Lung (tissue), 12 donors: ENCODE measurements around the gene RXFP1. TPM values are rescaled to one million over a fixed set of nuclear protein-coding genes. Genes with fewer than 3 reads are reported as not detected.

ENCODE experiments used
- ATAC-seq: fragments of 200-7000 bp; cut with Tn5 transposase; one replicate; pipeline ENCODE4 v1.9.1; 2020; ENCODE audit warnings: moderate number of reproducible peaks; ENCODE audit not compliant: insufficient read depth, low FRiP score
- DNase-seq, 3 donors: peaks; one replicate each; pipeline ENCODE4 v3.0.0-alpha.2; 2013 to 2017
- H3K27ac ChIP-seq, 2 donors: one replicate each; pipeline ENCODE4 v1.5.1; 2013; ENCODE audit warnings: mild to moderate bottlenecking in 2 of 2, moderate library complexity in 2 of 2, control low read depth in 1 of 2, inconsistent platforms in 1 of 2, low read depth in 1 of 2, low read length in 1 of 2
- H3K27me3 ChIP-seq, 3 donors: one replicate each; pipeline ENCODE4 v1.5.1; 2013; ENCODE audit warnings: low read length in 2 of 3; ENCODE audit not compliant: control insufficient read depth in 3 of 3, insufficient read depth in 3 of 3
- H3K36me3 ChIP-seq, 4 donors: one replicate each; pipeline ENCODE4 v1.5.1; 2013; ENCODE audit warnings: low read length in 4 of 4, mild to moderate bottlenecking in 1 of 4, moderate library complexity in 1 of 4; ENCODE audit not compliant: control insufficient read depth in 4 of 4, insufficient read depth in 4 of 4
- H3K4me1 ChIP-seq, 5 donors: one replicate each; pipeline ENCODE4 v1.5.1; 2013; ENCODE audit warnings: low read length in 5 of 5, mild to moderate bottlenecking in 2 of 5, moderate library complexity in 1 of 5; ENCODE audit not compliant: control insufficient read depth in 5 of 5, insufficient read depth in 5 of 5
- H3K4me3 ChIP-seq: one replicate; pipeline ENCODE4 v1.5.1; 2013; ENCODE audit warnings: mild to moderate bottlenecking, control low read depth, moderate library complexity
- H3K9ac ChIP-seq, 2 donors: one replicate each; pipeline ENCODE4 v1.5.1; 2013; ENCODE audit warnings: low read length in 2 of 2, control low read depth in 1 of 2; ENCODE audit not compliant: insufficient read depth in 1 of 2
- H3K9me3 ChIP-seq, 4 donors: one replicate each; pipeline ENCODE4 v1.5.1; 2013; ENCODE audit warnings: low read length in 3 of 4, mild to moderate bottlenecking in 1 of 4, moderate library complexity in 1 of 4; ENCODE audit not compliant: control insufficient read depth in 4 of 4, insufficient read depth in 3 of 4
- CTCF ChIP-seq: IDR thresholded peaks from 2 replicates; pipeline ENCODE4 v1.5.1; 2012; ENCODE audit warnings: mild to moderate bottlenecking; ENCODE audit errors: control extremely low read depth, extremely low read depth
- WGBS, 2 donors: extraction: QIAGEN DNeasy Blood & Tissue Kit; methylation state at CpG; one replicate each; pipeline ENCODE4 v1.1.7; 2013; 5-methylcytosine and 5-hydroxymethylcytosine counted together
- polyA plus RNA-seq, 2 donors: library from polyadenylated mRNA; stranded (reverse); fragments of 200-250 nt; gene quantifications; one replicate each; pipeline ENCODE4 v1.2.1, GENCODE V29; 2013
- total RNA-seq, 2 donors: library from RNA; depleted of rRNA in 1 of 2; stranded (reverse); fragments of >200 nt in 1 of 2; gene quantifications; one replicate each; pipeline ENCODE4 v1.2.1, GENCODE V29; 2014 to 2021
- donor health status: control.
- donor health status: control.
- donor health status: Bipolar disorder and iron deficiency.
- donor health status: healthy.
- donor health status: DM: yes; HTN: yes; CAD: no.

The RXFP1 gene
- total and polyA plus RNA-seq, 4 donors: 1.5 to 10.7 (median 2.6) TPM

- Histone ChIP-seq H3K27ac (no peak overlapping the region), H3K9ac (no peak overlapping the region), H3K9me3 (peaks cover 0 to 2% (median 0%) of the 10 kb centered on the region in 4 donors), H3K36me3 (no peaks in the 10 kb centered on the region), H3K27me3 (no peaks in the 10 kb centered on the region), H3K4me3 (no peak overlapping the region), H3K4me1 (peaks cover 0 to 3% (median 0%) of the 10 kb centered on the region in 5 donors)
- WGBS, 2 donors: 93% methylated on average over 5 of the region's 5 CpGs
- no peak for DNase-seq
- ATAC-seq: no peak
- TF ChIP-seq CTCF: no peak
Measured at GRCh38 chr4:158588777-158589176, 67.1 kb downstream of the RXFP1 start.

GRCh38 chr4:158590306-158590705 is 68.6 kb downstream of the RXFP1 start:
- no peak for TF ChIP-seq CTCF
- Histone ChIP-seq H3K36me3 (no peaks in the 10 kb centered on the region), H3K4me1 (peaks cover 0 to 3% (median 0%) of the 10 kb centered on the region in 5 donors), H3K9me3 (peaks cover 0 to 2% (median 0%) of the 10 kb centered on the region in 4 donors), H3K9ac (no peak overlapping the region), H3K4me3 (no peak overlapping the region), H3K27me3 (no peaks in the 10 kb centered on the region), H3K27ac (no peak overlapping the region)
- DNase-seq (peak in 1 of 3 donors; percentile 3), ATAC-seq (no peak)
- 15 to 23% methylated on average over 4 of the region's 4 CpGs for WGBS, 2 donors

GRCh38 chr4:158590824-158591223 is 69.1 kb downstream of the RXFP1 start:
- H3K36me3 ChIP-seq: no peaks in the 10 kb centered on the region
- no peak overlapping the region for H3K4me3 ChIP-seq
- no peaks in the 10 kb centered on the region for H3K27me3 ChIP-seq
- peaks cover 0 to 2% (median 0%) of the 10 kb centered on the region in 4 donors for H3K9me3 ChIP-seq
- no peak for TF ChIP-seq CTCF
- H3K9ac ChIP-seq: no peak overlapping the region
- ATAC-seq (no peak), DNase-seq (no peak)
- H3K27ac ChIP-seq: no peak overlapping the region
- WGBS, 2 donors: 46 to 60% methylated on average over 3 of the region's 3 CpGs
- H3K4me1 ChIP-seq: peaks cover 0 to 3% (median 0%) of the 10 kb centered on the region in 5 donors
